AG20443 (cell line): ENCODE results near the gene CYP4F3.
"Not testable (repeated sequence)": the region's sequence is repeated elsewhere in the genome, so short reads cannot be mapped to it uniquely, and the experiment has no call there.

ENCODE experiments used
- DNase-seq: peaks from one replicate; pipeline ENCODE4 v3.0.0; 2012; ENCODE audit warnings: low spot score, mixed read lengths

CYP4F3 gene

GRCh38 chr19:15669440-15669839 lies 28.7 kb downstream of the CYP4F3 start:
- no peak for DNase-seq

- DNase-seq: no peak
Observed at GRCh38 chr19:15669891-15670290, 29.2 kb downstream of the CYP4F3 start.

DNA sequence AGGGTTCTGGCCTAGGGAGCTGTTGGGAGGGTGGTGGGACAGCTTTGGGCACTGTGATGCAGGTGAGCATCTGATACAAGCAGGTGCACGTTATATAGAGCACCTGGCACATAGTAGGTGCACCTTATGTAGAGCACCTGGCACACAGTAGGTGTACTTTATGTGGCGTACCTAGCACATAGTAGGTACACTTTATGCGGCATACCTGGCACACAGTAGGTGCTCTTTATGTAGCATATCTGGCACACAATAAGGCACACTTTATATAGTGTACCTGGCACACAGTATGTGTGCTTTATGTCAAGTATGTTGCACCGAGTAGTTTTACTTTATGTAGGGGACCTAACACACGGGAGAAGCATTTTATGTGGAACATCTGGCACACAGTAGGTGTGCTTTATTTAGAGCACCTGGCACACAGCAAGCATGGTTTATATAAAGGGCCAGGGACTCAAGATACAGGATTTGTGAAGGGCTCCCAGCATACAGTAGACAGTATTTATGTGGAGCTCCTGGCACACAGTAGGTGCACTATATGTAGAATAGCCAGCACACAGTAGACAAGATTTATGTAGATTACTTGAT lies 30.6 kb downstream of the CYP4F3 start:
- DNase-seq: no peak

DNA sequence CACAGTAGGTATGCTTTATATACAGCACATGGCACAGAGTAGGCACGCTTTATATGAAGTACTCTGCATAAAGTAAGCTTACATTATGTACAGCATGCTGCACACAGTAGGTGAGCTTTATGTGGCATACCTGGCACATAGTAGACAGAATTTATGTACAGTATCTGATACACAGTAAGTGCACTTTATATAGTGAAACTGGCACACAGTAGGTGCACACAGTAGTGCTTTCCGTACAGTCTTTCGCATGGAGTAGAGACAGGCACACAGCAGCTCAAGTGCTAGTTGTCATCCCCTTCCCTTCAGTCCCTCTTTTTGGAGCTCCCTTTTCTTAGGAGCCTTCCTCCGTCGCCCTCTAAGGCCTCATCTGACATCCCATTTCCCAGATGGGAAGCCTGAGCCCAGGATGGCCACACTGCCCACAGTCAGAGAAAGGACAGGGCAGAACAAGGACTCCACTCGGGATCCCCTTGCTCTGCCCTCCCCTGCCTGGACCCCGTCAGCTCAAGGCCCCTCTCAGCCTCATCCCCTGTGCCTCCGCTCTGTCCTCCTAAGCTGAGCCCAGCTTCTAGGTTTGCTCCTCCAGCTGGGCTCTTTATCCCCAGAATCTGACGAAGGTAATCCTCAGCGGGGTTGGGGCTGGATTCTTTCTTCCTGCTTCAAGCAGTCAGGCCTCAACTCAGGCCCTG lies 31.3 kb downstream of the CYP4F3 start:
- no peak for DNase-seq

DNA sequence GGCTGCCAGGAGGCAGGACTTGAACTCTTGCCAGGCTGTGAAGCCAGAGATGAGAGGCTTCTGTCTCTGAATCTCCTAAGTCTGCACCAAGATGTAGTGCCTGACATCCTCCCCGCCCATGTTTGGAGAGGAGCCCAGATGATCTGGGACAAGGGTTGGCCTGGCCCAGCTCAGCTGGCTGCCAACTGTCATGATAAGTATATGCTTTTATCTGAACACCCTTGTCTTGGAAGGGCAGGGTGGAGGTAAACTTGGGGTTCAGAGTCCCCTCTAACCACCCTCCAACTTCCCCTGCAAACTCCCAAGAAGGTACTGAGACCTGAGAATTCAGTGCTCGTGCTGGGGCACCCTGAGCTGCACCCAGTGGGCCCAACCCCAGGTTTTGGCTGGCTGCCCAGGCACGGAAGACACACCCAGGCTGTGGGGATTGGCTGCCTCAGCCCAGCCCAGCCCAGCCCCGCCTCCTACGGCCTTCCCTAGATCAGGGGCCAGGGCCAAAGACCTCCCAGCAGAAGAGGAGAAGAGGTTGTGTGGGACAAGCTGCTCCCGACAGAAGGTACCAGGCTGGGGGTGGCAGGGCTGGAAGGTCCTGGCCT lies 32.0 kb downstream of the CYP4F3 start, which contains the start of gene CYP4F12:
Gene CYP4F12 (plus strand): TSS at position 508 of the 596 bp plus-strand sequence. CDS start 443 bp downstream, outside the sequence.
- no peak for DNase-seq

DNA sequence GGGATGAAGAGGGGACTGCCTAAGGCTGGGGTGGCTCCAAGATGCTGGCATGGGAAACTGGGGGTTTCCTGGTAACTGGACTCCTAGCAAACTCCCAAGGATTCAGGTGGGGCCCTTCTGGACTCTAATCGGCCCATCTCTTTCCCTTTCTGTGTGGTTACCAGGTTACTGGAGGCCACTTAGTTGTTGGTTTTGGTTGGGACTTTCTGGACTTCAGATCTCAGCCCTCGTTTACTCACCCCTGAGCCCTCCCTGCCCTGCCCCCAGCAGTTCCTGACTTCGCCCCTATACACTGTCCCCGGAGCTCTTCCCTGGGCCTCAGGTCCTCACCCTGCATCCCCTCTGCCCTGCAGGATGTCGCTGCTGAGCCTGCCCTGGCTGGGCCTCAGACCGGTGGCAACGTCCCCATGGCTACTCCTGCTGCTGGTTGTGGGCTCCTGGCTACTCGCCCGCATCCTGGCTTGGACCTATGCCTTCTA lies 32.5 kb downstream of the CYP4F3 start:
- DNase-seq: no peak

GRCh38 chr19:15675560-15675959 lies 34.9 kb downstream of the CYP4F3 start:
- DNase-seq: no peak

GRCh38 chr19:15679089-15679488 lies 38.4 kb downstream of the CYP4F3 start:
- DNase-seq: no peak

DNA sequence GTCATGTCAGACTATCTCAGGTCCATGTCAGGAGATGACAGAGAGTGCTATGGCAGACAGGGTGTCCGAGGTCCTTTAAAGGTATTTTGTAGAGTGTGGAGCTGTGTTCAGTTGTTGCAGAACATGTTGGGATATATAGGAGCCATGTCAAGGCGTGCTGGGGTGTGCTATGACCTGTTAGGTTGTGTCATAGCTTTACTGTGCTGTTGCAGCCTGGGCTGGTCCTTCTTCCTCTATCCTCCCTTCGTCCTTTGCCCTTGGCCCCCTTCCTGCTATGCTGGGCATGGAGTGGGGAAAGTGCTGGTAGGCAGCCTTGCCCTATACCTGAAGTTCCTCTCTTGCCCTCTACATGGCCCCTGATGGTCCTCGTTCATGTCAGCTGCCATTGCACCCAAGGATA lies 39.2 kb downstream of the CYP4F3 start:
- not testable (repeated sequence) for DNase-seq

DNA sequence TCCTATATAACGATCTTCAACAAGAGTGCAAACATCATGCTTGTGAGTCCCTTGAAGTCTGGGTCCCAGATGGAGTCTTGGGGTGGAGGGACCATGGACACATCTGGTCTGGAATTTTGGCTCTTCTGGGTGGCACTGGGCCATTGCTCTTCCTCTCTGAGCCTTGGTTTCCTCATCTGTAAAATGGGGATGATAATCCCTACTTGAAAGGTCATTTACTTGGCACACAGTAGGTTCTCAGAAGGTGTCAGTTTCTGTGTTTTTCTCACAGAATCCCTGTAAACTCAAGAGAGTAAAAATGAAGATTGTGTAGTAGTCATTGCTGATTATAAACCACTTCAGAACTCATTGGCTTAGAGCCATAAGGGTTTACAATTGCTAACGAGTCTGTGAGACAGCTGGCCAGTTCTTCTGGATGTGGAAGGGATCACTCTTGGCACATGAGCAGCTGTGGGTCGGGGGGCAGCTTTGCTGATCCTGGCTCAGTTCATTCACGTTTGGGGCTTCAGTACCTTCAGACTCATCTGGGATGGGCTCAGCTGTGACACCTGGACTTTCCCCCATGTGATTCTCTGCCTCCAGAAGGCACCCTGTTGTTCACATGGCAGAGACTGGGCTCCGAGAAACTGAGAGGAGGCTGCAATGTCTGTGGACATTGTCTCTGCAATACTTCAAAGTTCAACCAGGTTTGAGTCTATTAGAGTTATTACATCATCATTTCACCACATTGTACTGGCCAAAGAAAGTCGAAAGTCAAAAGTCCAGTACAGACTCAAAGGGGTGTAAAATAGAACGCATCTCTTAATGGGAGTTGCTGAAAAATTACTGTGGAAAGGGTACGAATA lies 40.0 kb downstream of the CYP4F3 start:
- no peak for DNase-seq

DNA sequence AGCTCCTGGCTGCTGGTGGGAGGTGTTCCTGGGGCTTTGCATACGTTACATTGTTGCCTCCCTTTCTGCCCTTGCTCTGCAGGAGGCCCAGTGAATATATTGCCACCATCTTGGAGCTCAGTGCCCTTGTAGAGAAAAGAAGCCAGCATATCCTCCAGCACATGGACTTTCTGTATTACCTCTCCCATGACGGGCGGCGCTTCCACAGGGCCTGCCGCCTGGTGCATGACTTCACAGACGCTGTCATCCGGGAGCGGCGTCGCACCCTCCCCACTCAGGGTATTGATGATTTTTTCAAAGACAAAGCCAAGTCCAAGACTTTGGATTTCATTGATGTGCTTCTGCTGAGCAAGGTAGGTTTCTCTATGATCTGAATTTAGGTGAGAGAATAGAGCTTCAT lies 42.7 kb downstream of the CYP4F3 start:
- DNase-seq: no peak

DNA sequence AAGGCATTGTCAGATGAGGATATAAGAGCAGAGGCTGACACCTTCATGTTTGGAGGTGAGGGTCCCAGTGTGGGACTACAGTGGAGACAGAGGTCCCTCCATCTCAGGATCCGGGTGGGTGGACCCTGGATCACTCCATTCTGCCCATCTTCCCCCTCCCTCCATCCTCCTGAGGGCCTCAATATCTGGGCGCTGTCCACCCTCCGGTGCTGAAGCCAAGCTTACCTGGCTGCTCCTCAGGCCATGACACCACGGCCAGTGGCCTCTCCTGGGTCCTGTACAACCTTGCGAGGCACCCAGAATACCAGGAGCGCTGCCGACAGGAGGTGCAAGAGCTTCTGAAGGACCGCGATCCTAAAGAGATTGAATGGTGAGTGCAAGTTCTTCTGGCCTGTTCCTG lies 44.1 kb downstream of the CYP4F3 start:
- no peak for DNase-seq

DNA sequence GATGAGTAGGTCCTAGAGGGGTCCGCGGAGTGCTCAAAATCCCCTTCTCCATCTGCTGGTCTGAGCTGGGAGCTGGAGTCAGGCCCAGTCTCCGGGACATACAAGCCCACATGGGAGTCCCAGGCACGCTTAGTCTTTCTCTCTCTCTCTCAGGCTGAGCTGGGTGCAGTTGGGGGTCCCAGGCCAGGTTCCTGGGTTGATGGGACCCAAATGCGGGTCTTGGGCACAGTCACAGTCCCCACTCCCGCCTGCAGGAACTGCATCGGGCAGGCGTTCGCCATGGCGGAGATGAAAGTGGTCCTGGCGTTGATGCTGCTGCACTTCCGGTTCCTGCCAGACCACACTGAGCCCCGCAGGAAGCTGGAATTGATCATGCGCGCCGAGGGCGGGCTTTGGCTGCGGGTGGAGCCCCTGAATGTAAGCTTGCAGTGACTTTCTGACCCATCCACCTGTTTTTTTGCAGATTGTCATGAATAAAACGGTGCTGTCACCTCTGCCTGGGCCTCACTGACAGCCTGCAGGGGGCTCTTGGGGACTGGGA lies 56.0 kb downstream of the CYP4F3 start:
- DNase-seq: no peak

GRCh38 chr19:15701757-15702533 lies 61.2 kb downstream of the CYP4F3 start:
- DNase-seq: no peak

GRCh38 chr19:15702534-15702930 lies 61.8 kb downstream of the CYP4F3 start:
- no peak for DNase-seq
